ENCODE data around the gene MPHOSPH9.

GRCh38 chr12:123142518-123142840 is 90.5 kb downstream of the MPHOSPH9 start:
- TF ChIP-seq POLR2A (IDR thresholded peaks at IDR 0.05; ENCODE audit: low read depth): no peak
- TF ChIP-seq EP300 (IDR thresholded peaks at IDR 0.05): no peak
- TF ChIP-seq CTCF (IDR thresholded peaks at IDR 0.05): no peak
- no peak for TF ChIP-seq POLR2AphosphoS5 (IDR thresholded peaks at IDR 0.05)
